HG03066 (cell line): Measurements from ENCODE around the gene USP15.
"Not testable (repeated sequence)": the region's sequence is repeated elsewhere in the genome, so short reads cannot be mapped to it uniquely, and the experiment has no call there.

ENCODE experiments used
- ATAC-seq: cut with Tn5 transposase; IDR thresholded peaks from one replicate; pipeline ENCODE4 v1.9.1; 2021; ENCODE audit warnings: low read depth; ENCODE audit not compliant: unreplicated experiment

The USP15 gene

DNA sequence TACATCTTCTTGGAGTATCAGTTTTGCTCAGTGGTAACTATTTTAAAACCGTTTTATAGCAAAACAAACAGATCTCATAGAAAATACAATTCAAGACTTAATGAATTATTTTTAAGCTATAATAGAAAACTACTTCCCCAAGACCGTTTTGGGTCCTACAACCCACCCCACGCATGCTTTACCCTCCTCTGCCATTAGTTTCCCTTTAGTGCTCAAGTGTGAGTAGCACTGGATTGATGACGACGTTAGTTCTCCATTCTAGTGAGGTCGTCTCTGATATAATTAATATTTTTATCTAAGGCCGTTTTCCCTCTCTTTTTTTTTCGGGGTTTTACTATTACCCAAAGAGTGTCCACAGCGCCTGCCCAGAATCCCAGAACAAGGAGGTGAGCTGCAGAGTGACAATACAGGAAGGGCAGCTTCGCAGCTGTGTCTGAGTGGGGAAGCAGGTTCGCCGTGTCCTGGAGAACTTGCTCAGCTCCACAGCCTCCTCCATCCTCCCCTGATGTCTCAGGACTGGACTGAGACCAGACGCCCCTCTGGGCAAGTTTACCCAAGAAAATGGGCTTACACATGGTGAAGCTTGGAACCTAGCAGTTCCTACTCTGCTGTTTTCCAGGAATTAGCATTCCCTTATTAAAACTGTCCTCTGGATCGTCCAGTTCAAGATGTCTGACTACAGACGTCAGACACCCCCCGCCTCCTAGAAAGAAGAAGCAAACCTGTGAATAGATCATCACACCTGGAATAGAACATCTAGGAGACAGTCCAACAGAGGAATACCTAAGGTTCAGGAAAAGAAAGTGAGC, 174.5 kb downstream of the USP15 start:
- ATAC-seq, result no peak

DNA sequence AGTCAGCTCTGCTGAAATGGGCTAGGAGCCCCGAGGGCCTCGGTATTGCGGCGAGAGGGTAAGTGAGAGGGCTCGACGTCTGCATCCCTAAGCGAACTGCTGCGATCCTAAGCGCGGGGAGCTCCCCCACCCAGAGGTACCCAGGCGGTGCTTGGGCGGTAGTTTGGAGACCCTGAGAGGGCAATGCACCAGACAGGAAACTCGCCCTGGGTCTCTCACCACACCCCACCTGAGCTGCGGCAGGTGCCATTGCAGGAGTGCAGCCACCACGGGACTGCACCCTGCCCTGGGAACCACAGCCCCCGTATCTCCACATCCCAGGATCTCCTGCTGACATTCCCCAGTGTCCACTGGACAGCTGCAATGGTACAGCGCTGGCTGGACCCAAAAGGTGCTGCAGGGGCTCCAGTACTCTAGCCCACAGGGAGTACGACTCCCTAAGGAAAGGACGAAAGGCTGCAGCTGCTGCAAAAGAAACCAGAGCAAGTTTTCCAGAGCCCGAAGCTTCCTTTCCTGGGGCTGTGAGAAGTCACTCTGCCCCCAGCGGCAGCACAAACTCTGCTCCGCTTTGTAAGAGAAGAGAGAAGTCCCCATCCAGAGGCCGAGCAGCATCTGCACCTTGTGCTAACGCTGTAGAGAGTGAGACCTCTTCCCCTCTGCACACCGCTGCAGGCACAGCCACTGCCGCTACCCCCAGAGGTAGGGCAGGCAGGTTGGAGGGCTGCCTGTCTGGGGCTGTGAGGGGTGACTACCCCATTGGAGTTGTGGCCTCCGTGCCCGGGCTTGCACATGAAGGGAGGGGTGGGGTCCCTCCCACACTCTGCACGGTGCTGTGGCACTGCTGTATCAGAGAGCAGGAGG, 175.3 kb downstream of the USP15 start:
- ATAC-seq, result peak; percentile 78

DNA sequence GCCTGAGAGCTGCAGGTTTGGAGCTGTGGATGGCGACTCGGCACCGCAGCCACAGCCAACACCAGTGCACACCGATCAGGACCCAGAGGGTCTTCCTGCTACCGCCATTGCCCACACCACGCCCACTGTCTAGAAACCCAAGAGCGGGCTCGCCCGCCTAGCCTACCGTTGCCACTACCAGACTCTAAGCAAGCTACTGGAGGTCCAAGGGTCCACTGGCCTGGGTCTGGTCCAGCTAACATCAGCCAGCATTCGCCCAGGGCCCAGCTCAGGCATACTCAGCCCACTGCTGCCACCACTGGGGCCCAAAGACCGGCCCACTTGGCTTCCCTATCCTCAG, 175.9 kb downstream of the USP15 start:
- no peak for ATAC-seq

DNA sequence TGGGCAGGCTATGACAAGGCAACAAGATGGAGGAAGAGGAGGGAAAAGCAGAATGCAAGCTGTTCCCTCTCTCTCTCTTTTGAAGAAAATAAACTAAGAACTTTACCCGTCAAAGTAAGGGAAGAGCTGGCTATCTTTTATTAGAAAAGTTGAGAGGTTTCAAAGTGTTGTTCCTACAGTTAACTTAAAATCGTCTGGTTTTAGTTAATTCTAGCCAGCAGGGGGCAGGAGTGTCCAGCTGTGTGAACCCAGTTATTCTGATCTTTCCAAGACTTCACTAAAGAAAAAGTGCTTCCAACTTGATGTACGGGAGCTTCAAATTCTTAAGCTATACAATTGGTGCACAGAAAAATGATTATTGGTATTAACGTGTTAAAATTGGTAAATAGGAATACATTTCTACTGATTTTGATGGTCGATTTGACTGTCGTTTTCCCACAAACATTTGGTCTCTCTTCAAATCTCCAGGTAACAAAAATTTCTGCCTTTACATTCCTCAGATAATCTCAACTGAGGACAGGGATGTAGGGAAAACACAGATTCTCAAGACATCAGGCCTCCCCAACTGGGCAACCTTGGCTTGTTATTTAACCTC, 178.0 kb downstream of the USP15 start:
- ATAC-seq, result no peak

DNA sequence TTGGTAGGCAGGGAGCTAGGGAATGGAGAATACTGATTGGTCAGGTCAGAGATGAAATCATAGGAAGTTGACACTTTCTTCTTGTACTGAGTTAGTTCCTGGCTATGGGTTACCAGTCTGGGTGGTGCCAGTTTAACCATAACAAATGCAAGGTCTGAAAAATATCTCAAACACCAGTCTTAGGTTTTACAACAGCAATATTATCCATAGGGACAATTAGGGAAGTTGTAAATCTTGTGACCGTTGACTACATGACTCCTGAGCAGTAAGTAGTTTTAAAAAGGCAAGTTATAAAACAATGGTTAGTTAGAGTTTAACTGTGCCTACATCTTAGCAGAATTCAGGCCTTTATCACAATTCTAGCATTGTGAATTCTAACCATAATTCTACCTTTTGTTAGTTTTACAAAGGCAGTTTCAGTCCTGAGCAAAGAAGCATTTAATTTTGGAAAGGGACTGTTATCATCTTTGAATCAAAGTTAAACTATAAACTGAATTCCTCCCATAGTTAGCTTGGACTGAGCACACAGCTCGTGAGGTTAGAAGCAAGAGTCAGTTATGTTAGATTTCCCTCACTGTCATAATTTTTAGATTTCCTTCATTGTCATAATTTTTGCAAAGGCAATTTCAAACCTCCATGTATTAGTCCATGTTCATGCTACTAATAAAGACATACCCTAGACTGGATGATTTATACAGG, 186.7 kb downstream of the USP15 start:
- no peak for ATAC-seq

DNA sequence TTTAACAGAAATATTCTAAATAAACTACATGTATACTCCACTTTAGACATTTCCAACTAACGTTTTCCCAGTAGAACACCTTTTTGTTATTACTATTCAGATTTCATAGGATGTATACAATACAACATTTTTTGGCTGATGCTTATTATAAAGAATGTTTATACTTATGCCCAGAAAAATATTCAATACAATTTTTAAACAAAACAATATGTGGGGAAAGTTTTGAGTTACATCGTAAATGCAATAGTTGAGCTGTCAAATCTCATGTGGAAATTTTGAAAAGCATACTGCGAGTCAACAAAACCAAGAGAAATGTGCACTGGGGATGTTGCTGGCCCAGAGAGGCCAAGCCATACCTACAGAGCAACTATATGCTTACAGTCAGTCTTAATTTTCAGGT, 188.2 kb downstream of the USP15 start:
- no peak for ATAC-seq

DNA sequence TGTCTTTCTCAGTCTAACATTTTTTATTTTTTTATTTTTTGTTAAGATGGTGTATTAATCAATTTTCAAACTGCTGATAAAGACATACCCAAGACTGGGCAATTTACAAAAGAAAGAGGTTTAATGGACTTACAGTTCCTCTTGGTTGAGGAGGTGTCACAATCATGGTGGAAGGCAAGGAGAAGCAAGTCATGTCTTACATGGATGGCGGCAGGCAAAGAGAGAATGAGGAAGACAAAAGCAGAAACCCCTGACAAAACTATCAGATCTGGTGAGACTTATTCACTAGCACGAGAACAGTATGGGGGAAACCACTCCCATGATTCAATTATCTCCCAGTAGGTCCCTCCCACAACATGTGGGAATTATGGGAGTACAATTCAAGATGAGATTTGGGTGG, 195.2 kb downstream of the USP15 start:
- not testable (repeated sequence) for ATAC-seq

DNA sequence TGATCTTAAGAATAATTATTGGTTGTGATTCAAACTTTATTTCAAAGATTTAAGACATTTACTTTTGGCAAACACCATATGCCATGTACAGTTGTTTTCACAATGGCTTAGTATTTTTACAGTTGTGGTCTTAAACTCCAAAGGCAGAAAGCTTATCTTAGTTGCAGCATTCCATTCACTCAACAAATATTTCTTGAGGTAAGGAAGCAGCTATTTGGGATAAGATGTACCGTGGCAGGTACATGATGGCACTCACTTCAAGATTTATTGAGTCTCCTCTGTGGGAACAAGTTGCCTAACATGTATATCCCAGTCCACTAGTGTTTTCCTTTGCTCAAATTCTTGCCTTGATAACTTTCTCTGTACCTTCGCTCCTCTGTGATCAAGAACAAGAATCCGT, 198.4 kb downstream of the USP15 start:
- no peak for ATAC-seq

DNA sequence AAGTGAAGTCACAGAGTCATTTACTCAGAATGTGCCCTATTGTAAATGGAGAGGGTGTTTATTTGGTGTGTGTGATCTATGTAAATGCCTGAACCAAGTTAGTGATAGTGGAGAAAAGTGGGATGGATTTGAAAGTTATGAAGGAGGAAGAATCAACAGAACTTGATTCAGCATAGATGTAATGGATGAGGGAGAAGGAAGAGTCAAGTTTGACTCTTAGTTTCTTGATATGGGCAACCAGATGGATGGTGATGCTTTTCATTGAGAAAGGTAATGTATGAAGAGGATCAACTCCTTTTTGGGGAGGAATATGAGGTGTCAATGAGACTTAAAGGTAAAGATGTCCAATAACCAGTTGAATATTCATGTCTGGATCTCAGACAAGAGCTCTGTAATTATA, 199.8 kb downstream of the USP15 start:
- ATAC-seq, result no peak

DNA sequence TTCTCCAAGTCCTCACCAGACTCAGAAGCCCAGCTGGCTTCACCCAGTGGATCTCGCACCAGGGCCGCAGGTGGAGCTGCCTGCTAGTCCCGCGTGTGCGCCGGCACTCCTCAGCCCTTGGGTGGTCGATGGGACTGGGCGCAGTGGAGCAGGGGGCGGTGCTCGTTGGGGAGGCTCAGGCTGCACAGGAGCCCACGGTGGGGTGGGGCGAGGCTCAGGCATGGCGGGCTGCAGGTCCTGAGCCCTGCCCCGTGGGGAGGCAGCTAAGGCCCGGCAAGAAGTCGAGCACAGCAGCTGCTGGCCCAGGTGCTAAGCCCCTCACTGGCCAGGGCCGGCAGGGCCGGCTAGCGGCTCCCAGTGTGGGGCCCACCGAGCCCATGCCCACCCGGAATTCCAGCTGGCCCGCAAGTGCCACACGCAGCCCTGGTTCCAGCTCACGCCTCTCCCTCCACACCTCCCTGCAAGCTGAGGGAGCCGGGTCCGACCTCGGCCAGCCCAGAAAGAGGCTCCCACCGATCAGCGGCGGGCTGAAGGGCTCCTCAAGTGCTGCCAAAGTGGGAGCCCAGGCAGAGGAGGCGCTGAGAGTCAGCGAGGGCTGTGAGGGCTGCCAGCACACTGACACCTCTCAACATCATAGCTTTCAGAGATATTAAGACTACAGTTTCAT, 201.1 kb downstream of the USP15 start:
- ATAC-seq, result not testable (repeated sequence)

DNA sequence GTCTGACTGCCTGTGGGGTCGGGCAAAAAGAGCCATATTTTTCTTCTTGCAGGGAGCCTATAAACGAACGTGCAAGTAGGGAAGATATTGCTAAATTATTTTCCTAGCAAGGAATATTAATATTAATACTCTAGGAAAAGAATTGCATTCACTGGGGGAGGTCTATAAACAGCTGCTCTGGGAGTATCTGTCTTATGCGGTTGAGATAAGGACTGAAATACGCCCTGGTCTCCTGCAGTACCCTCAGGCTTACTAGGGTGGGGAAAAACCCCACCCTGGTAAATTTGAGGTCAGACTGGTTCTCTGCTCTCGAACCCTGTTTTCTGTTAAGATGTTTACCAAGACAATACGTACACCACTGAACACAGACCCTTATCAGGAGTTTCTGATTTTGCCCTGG, 203.0 kb downstream of the USP15 start:
- not testable (repeated sequence) for ATAC-seq
